Activated naive CD4-positive, alpha-beta T cell treated with anti-CD3 and anti-CD28 coated beads, Interleukin-2, amount 50 U/mL, for 24 hours (primary cell): ENCODE measurements around the gene SORCS3.

Source experiments
- H3K27ac Mint-ChIP-seq: one replicate; pipeline ENCODE4 v1.8.0; 2021; ENCODE audit warnings: mild to moderate bottlenecking, mixed read lengths
- H3K27me3 Mint-ChIP-seq: one replicate; pipeline ENCODE4 v1.8.0; 2021; ENCODE audit warnings: mixed read lengths
- H3K36me3 Mint-ChIP-seq: one replicate; pipeline ENCODE4 v1.8.0; 2021; ENCODE audit warnings: mixed read lengths
- H3K4me1 Mint-ChIP-seq: one replicate; pipeline ENCODE4 v1.8.0; 2021; ENCODE audit warnings: mixed read lengths
- H3K4me3 Mint-ChIP-seq: one replicate; pipeline ENCODE4 v1.8.0; 2021; ENCODE audit warnings: mild to moderate bottlenecking, mixed read lengths
- H3K9me3 Mint-ChIP-seq: one replicate; pipeline ENCODE4 v1.8.0; 2021; ENCODE audit warnings: mixed read lengths

Gene SORCS3

GRCh38 chr10:104639590-104640338 lies 1.3 kb upstream of the SORCS3 start:
- Mint-ChIP-seq H3K27ac (no peak overlapping the region), H3K4me1 (peaks cover 17% of the 10 kb centered on the region), H3K4me3 (no peak overlapping the region), H3K9me3 (no peaks in the 10 kb centered on the region), H3K36me3 (no peaks in the 10 kb centered on the region), H3K27me3 (peaks cover 47% of the 10 kb centered on the region)

- H3K9me3 Mint-ChIP-seq = no peaks in the 10 kb centered on the region
- H3K36me3 Mint-ChIP-seq = no peaks in the 10 kb centered on the region
- peaks cover 49% of the 10 kb centered on the region for H3K27me3 Mint-ChIP-seq
- H3K4me1 Mint-ChIP-seq = peaks cover 17% of the 10 kb centered on the region
- H3K4me3 Mint-ChIP-seq = no peak overlapping the region
- no peak overlapping the region for H3K27ac Mint-ChIP-seq
Observed at GRCh38 chr10:104640339-104641186, 527 bp upstream of the SORCS3 start.

DNA sequence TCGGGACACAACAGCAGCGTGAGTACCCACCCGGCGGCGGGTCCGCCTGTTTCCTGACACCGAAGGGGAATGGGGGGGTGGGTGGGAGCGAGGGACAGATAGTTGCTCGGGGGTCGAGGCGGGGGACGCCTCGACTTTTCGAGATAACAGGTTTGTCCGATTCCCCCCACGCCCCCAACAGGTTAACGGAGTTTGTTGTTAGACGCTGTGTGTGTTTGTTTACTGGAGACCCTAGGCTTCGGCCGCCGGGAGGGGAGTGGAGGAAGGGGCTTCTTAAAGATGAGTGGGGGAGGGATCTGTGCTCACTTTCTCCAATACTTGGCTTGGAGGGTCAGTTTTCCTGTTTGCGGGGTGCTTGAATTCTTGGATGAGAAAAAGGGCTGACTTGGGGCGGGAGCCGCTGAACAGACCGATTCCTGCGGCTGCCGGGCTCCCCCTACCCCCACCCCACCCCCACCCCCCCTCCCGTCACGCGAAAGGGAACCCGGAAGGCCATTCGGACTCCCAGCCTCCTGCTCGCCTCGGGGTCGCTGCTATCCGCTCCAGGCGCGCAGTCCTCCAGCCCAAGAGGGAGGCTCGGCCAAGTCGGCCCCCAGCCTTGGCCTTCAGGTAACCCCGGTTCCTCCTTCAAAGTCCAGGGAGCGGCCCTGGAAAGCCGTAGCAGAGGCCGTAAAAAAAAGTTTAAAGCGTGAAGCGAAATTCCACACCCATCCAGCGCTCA lies 1.0 kb downstream of the SORCS3 start:
- Mint-ChIP-seq H3K4me1 (peaks cover 17% of the 10 kb centered on the region), H3K9me3 (no peaks in the 10 kb centered on the region), H3K4me3 (no peak overlapping the region), H3K36me3 (no peaks in the 10 kb centered on the region), H3K27me3 (peaks cover 50% of the 10 kb centered on the region), H3K27ac (no peak overlapping the region)

DNA sequence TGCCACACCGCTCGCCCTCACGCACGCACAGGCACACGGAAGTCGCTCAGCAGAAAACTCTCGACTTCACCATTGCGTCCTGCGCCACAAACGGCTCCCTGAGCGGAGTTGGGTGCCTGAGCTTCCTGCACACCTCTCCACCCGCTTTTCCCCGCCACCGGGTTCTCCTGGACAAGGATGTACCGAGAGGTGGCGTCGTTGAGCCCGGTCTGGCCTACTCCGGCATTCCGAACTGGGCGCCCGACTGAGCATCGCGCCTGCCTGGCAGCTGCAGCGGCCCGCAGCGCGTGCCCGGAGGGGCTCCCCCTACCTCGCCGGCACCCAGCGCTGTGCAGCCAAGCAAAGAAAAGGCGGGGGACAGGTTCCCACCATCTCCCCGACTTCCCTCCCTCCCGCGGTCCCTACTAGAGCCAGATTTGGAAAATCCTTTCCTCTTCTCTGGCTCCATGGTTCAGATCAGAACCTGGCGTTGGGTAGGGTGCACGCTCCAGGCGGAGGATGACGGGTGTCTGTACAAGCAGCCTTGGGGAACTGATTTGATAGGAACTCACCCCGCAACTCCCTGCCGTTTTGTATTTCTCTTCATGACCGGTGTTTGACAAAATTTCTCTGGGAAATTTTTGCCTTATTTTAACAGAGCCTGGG lies 1.7 kb downstream of the SORCS3 start:
- Mint-ChIP-seq H3K27me3 (peaks cover 46% of the 10 kb centered on the region), H3K36me3 (no peaks in the 10 kb centered on the region), H3K9me3 (no peaks in the 10 kb centered on the region), H3K4me1 (peaks cover 15% of the 10 kb centered on the region), H3K27ac (no peak overlapping the region), H3K4me3 (no peak overlapping the region)

GRCh38 chr10:104643303-104643663 lies 2.2 kb downstream of the SORCS3 start:
- H3K36me3 Mint-ChIP-seq = no peaks in the 10 kb centered on the region
- H3K27me3 Mint-ChIP-seq = peaks cover 43% of the 10 kb centered on the region
- H3K27ac Mint-ChIP-seq = no peak overlapping the region
- no peak overlapping the region for H3K4me3 Mint-ChIP-seq
- peaks cover 13% of the 10 kb centered on the region for H3K4me1 Mint-ChIP-seq
- H3K9me3 Mint-ChIP-seq = no peaks in the 10 kb centered on the region

DNA sequence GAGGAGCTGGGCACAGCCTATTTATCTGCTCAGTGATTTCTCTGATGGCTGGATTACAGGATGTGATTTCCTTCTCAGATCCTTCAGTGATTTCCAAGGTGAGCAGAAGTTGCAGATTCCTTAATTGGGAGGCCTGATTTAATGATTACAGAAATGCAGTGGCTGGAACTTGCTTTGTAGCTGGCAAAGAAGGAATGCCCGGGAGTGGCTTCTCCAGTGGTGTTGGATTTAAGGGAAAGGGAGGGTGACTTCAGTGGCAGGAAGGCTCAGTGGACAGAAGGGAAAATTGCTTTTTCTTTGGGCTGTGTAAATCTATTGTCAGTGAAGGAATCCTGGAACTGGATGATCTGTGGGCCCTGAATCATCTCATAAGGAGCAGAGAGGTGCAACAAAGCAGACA lies 5.1 kb downstream of the SORCS3 start:
- H3K27ac Mint-ChIP-seq = no peak overlapping the region
- no peak overlapping the region for H3K4me3 Mint-ChIP-seq
- no peaks in the 10 kb centered on the region for H3K9me3 Mint-ChIP-seq
- no peaks in the 10 kb centered on the region for H3K36me3 Mint-ChIP-seq
- H3K4me1 Mint-ChIP-seq = no peaks in the 10 kb centered on the region
- peaks cover 34% of the 10 kb centered on the region for H3K27me3 Mint-ChIP-seq

GRCh38 chr10:104648421-104648820 lies 7.3 kb downstream of the SORCS3 start:
- H3K4me1 Mint-ChIP-seq = no peaks in the 10 kb centered on the region
- H3K27me3 Mint-ChIP-seq = peaks cover 26% of the 10 kb centered on the region
- no peaks in the 10 kb centered on the region for H3K36me3 Mint-ChIP-seq
- H3K27ac Mint-ChIP-seq = no peak overlapping the region
- H3K9me3 Mint-ChIP-seq = no peaks in the 10 kb centered on the region
- no peak overlapping the region for H3K4me3 Mint-ChIP-seq

DNA sequence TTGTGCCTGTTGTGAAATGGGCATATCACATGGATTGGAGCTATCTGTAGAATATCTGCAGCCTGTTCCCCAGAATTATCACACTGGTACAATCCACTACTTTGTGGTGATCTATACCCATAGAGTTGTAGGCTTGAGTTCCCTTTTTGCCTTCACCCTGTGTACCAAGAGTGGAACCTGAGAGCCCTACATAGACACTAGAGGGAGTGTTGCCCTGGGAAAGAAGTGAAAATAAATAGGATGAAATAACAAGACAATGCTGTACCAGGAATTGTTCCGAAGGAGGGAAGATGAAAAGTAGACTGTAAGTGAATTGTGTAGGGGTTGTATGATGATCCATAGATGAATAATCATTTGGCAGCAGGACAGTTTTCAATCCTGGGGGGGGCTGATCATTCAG lies 9.0 kb downstream of the SORCS3 start:
- H3K9me3 Mint-ChIP-seq = no peaks in the 10 kb centered on the region
- H3K36me3 Mint-ChIP-seq = no peaks in the 10 kb centered on the region
- H3K27ac Mint-ChIP-seq = no peak overlapping the region
- H3K4me3 Mint-ChIP-seq = no peak overlapping the region
- H3K4me1 Mint-ChIP-seq = no peaks in the 10 kb centered on the region
- peaks cover 18% of the 10 kb centered on the region for H3K27me3 Mint-ChIP-seq

DNA sequence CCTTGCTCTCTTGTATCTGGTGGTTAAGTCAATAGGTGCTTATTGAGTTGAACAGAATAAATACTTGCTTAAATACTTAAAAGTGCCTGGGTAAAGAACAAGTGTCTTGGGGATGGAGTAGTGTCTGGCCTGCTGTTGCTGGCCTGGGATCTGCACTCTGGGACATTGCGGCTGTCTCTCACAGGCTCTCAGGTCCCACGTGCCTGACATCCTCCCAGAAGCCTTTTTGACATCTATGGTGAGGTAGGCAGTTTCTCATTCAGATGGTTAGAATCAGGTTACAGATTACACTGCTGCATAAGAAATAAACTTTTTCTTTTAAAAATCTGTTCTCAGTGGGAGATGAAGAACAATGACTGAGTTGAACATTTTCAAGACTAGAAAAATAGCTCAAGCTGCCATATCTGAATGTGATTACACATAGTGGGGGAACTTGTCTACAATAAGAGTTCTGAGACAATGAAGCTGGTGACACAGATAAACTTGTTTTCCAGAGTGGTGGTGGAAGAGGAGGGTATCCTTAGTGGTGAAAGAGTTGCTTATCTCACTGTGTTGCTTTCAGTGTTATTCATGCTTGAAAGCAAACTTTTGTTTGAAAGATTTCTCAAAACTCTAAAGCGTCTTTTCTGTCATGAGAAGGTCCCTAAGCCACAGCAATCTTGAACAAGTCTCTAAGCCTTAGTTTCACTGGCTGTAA lies 9.7 kb downstream of the SORCS3 start:
- H3K4me1 Mint-ChIP-seq = no peaks in the 10 kb centered on the region
- H3K4me3 Mint-ChIP-seq = no peak overlapping the region
- H3K36me3 Mint-ChIP-seq = no peaks in the 10 kb centered on the region
- peaks cover 12% of the 10 kb centered on the region for H3K27me3 Mint-ChIP-seq
- H3K27ac Mint-ChIP-seq = no peak overlapping the region
- H3K9me3 Mint-ChIP-seq = no peaks in the 10 kb centered on the region

DNA sequence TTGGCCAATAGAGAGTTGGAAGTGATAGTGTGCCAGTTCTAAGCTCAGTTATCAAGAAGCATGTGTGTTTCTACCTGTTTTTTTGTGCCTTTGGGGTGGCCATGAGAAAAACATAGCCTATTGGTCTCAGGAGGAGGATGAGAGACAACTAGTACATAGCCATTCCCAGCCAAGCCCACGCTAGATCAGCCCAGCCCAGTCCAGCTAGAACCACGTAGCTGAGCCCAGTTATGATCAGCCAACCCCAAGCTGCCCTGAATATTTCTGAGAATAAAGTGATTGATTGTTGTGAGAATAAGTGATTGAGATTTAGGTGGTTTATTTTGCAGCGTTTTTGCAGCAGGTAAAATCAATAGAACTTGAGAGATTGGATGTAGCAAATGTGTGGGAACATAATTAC lies 15.9 kb downstream of the SORCS3 start:
- Mint-ChIP-seq H3K9me3 (no peaks in the 10 kb centered on the region), H3K36me3 (no peaks in the 10 kb centered on the region)

DNA sequence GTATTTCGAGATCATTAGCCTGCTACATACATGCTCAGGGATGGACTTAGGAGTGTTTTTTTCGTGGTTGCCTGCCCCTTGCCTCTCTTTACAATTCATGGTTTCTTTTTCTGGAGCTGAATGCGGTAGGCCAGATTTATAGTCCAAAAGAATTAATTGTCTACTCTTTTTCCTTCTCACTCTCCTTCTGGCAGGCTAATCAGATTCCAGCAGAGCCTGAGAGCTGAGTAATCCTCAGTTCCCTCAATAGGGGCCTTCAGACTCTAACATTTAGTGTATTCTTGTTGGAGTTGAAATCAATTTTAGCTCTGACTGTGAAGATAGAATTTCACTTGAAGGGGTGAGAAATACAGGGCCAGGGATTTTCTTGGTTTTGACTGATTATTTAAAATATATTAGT lies 16.4 kb downstream of the SORCS3 start:
- no peaks in the 10 kb centered on the region for H3K9me3 Mint-ChIP-seq
- no peaks in the 10 kb centered on the region for H3K4me1 Mint-ChIP-seq
- no peaks in the 10 kb centered on the region for H3K36me3 Mint-ChIP-seq
- peaks cover 13% of the 10 kb centered on the region for H3K27me3 Mint-ChIP-seq
- no peak overlapping the region for H3K27ac Mint-ChIP-seq
- no peak overlapping the region for H3K4me3 Mint-ChIP-seq

More for the DNA sequence above, 15.9 kb downstream of the SORCS3 start:
- H3K4me3 Mint-ChIP-seq = no peak overlapping the region
- peaks cover 13% of the 10 kb centered on the region for H3K27me3 Mint-ChIP-seq
- H3K4me1 Mint-ChIP-seq = no peaks in the 10 kb centered on the region
- H3K27ac Mint-ChIP-seq = no peak overlapping the region

DNA sequence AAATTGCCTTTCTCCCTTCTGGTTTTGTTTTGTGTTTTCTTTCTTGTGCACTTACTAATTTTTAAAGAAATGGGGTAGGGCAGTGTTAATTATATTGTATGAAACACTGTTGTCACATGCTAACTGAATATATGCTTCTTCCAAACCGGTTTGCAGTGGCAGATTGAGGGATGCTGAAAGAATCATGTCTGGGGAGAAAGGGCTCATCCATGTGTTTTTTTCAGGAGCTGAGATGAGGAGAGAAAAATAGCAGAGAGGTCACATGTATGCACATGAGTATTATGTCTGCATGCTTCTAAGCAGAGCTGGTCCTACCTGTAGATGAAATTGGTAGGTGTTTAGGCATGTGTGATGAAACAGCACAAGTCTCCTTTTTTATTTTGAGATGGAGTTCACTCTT lies 17.0 kb downstream of the SORCS3 start:
- Mint-ChIP-seq H3K27ac (no peak overlapping the region), H3K4me1 (no peaks in the 10 kb centered on the region), H3K4me3 (no peak overlapping the region), H3K36me3 (no peaks in the 10 kb centered on the region), H3K9me3 (no peaks in the 10 kb centered on the region), H3K27me3 (peaks cover 13% of the 10 kb centered on the region)

DNA sequence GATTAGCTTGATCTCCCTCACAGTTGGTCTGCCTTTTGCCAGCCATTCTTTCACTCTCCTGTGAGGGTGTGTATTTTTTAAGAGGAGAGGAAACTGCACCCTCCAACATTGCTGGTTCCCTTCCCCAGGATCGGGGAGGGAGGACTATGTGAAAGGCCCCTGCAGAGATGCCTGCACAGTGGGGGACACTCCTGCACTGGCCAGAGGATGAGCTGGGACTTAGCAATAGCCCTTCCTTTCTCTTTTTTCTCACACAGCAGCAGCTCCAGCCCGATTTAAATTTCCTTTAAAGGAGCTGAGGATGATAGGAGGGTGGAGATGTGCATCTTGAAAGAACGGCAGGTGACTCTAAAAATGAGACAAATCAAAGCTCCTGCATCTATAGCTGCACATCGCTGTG lies 18.7 kb downstream of the SORCS3 start:
- H3K4me3 Mint-ChIP-seq = no peak overlapping the region
- H3K4me1 Mint-ChIP-seq = no peaks in the 10 kb centered on the region
- peaks cover 19% of the 10 kb centered on the region for H3K27me3 Mint-ChIP-seq
- no peaks in the 10 kb centered on the region for H3K9me3 Mint-ChIP-seq
- H3K27ac Mint-ChIP-seq = no peak overlapping the region
- H3K36me3 Mint-ChIP-seq = no peaks in the 10 kb centered on the region

GRCh38 chr10:104663076-104663475 lies 22.0 kb downstream of the SORCS3 start:
- Mint-ChIP-seq H3K36me3 (no peaks in the 10 kb centered on the region), H3K27ac (no peak overlapping the region), H3K9me3 (no peaks in the 10 kb centered on the region), H3K4me3 (no peak overlapping the region), H3K27me3 (peaks cover 19% of the 10 kb centered on the region), H3K4me1 (no peaks in the 10 kb centered on the region)

- Mint-ChIP-seq H3K27me3 (peaks cover 19% of the 10 kb centered on the region), H3K4me3 (no peak overlapping the region), H3K9me3 (no peaks in the 10 kb centered on the region), H3K27ac (no peak overlapping the region), H3K4me1 (no peaks in the 10 kb centered on the region), H3K36me3 (no peaks in the 10 kb centered on the region)
Observed at GRCh38 chr10:104663563-104663962, 22.5 kb downstream of the SORCS3 start.
